Cardiac septum (tissue), 1 donor: ENCODE data around the gene SMC2. TPM values are rescaled to one million over a fixed set of nuclear protein-coding genes. Genes with fewer than 3 reads are reported as not detected.

ENCODE experiments used
- DNase-seq: peaks from one replicate; pipeline ENCODE4 v3.0.0-alpha.2; 2020; ENCODE audit warnings: low spot score
- intact Hi-C: fragments of 100-400 bp; cut with DNase I; formaldehyde crosslinking; loops from one replicate; pipeline ENCODE4 v1.14.0; 2022
- long read RNA-seq: library from polyadenylated mRNA; unstranded; transcript quantifications from one replicate; pipeline ENCODE4 v2.0.0, GENCODE V29; 2021
- total RNA-seq: library from RNA; stranded (reverse); fragmentation: NEBNext Ultra II Directional; extraction: Animal tissue kit (Norgen Biotek cat#: 25700); gene quantifications from one replicate; pipeline ENCODE4 v1.2.1, GENCODE V29; 2021
- donor health status: DM: no; HTN: no; CAD: no.

SMC2 gene
- 8.4 TPM for total RNA-seq
- long read RNA-seq, partial matches to known transcripts, result 9 of 18 reads
- long read RNA-seq, other reads (novel, unspliced or antisense), result 9 of 18 reads

GRCh38 chr9:104093647-104094533 is at the start of gene SMC2:
TSS of gene SMC2 (plus strand) at chr9:104094309. CDS start at chr9:104095385, 1,076 bp downstream.
- DNase-seq, result peak; percentile 96
- intact Hi-C loops, result no loop called here

- intact Hi-C loops, result no loop called here
- no peak for DNase-seq
Observed at GRCh38 chr9:104068546-104068945, 25.6 kb upstream of the SMC2 start.

- intact Hi-C loops, result no loop called here
- no peak for DNase-seq
Observed at GRCh38 chr9:104069288-104069687, 24.8 kb upstream of the SMC2 start.

GRCh38 chr9:104071589-104071988 is 22.5 kb upstream of the SMC2 start:
- intact Hi-C loops, result no loop called here
- no peak for DNase-seq

GRCh38 chr9:104073098-104073769 is 20.9 kb upstream of the SMC2 start:
- DNase-seq, result no peak
- intact Hi-C loops, result no loop called here

GRCh38 chr9:104073770-104074133 is 20.4 kb upstream of the SMC2 start:
- intact Hi-C loops, result no loop called here
- DNase-seq, result no peak

- intact Hi-C loops, result no loop called here
- DNase-seq, result no peak
Observed at GRCh38 chr9:104074876-104075275, 19.2 kb upstream of the SMC2 start.

- DNase-seq, result no peak
- intact Hi-C loops, result no loop called here
Observed at GRCh38 chr9:104075801-104076753, 18.0 kb upstream of the SMC2 start.

GRCh38 chr9:104078596-104078995 is 15.5 kb upstream of the SMC2 start:
- intact Hi-C loops, result no loop called here
- no peak for DNase-seq

GRCh38 chr9:104080983-104081382 is 13.1 kb upstream of the SMC2 start:
- no peak for DNase-seq
- intact Hi-C loops, result no loop called here

- no peak for DNase-seq
- intact Hi-C loops, result no loop called here
Observed at GRCh38 chr9:104082168-104082567, 11.9 kb upstream of the SMC2 start.

GRCh38 chr9:104085525-104085924 is 8.6 kb upstream of the SMC2 start:
- no peak for DNase-seq
- intact Hi-C loops, result no loop called here

GRCh38 chr9:104087894-104088293 is 6.2 kb upstream of the SMC2 start:
- no peak for DNase-seq
- intact Hi-C loops, result no loop called here

- DNase-seq, result no peak
- intact Hi-C loops, result no loop called here
Observed at GRCh38 chr9:104088416-104088815, 5.7 kb upstream of the SMC2 start.

GRCh38 chr9:104090578-104090977 is 3.5 kb upstream of the SMC2 start:
- no peak for DNase-seq
- intact Hi-C loops, result no loop called here

GRCh38 chr9:104091116-104091515 is 3.0 kb upstream of the SMC2 start:
- DNase-seq, result no peak
- intact Hi-C loops, result no loop called here

- intact Hi-C loops, result no loop called here
- no peak for DNase-seq
Observed at GRCh38 chr9:104091708-104092107, 2.4 kb upstream of the SMC2 start.

GRCh38 chr9:104092192-104092591 is 1.9 kb upstream of the SMC2 start:
- intact Hi-C loops, result no loop called here

GRCh38 chr9:104092875-104093600 is 1.1 kb upstream of the SMC2 start:
- DNase-seq, result no peak
- intact Hi-C loops, result no loop called here

More at GRCh38 chr9:104092192-104092591, 1.9 kb upstream of the SMC2 start:
- DNase-seq, result no peak
